Measurements from ENCODE around the gene APBA3. TPM values are rescaled to one million over a fixed set of nuclear protein-coding genes. Genes with fewer than 3 reads are reported as not detected.

The APBA3 gene
- 11.1 and 11.8 TPM in 2 replicates for total RNA-seq

GRCh38 chr19:3761382-3762129 is at the start of gene APBA3:
Gene APBA3, minus strand, starts transcription at chr19:3761692. Its CDS starts 1,428 bp downstream, at chr19:3760264.

GRCh38 chr19:3785938-3786824 is 24.7 kb upstream of the APBA3 start, which contains the start of gene MATK:
Gene MATK, minus strand, starts transcription at chr19:3786381. Its CDS starts 1,246 bp downstream, at chr19:3785135.

GRCh38 chr19:3771906-3772455 is 10.5 kb upstream of the APBA3 start, which contains the start of gene RAX2:
Gene RAX2, minus strand, starts transcription at chr19:3772228. Its CDS starts 486 bp downstream, at chr19:3771742.

GRCh38 chr19:3762501-3763459 is 1.3 kb upstream of the APBA3 start, which contains the start of gene MRPL54:
Gene MRPL54, plus strand, starts transcription at chr19:3762682. Its CDS starts 19 bp downstream, at chr19:3762701.

GRCh38 chr19:3708207-3708931 is 53.1 kb downstream of the APBA3 start, which contains the start of gene TJP3:
Gene TJP3, plus strand, starts transcription at chr19:3708384. Its CDS starts 20,049 bp downstream, at chr19:3728433.

Small RNA genes lying within 50 kb of the gene (small RNA-seq; reads per million reads assigned to genes)
- gene AC005777.1, result not detected

Other genes with a start within 250 kb of the APBA3 start
- gene TEKTIP1, start 222.5 kb downstream of the APBA3 start, total RNA-seq, result not detected in 2 replicates
- 54.0 and 56.0 TPM in 2 replicates for gene MFSD12, start 204.1 kb downstream of the APBA3 start, total RNA-seq
- 58.1 and 67.1 TPM in 2 replicates for gene HMG20B, start 188.7 kb downstream of the APBA3 start, total RNA-seq
- not detected in 2 replicates for gene GIPC3, start 176.2 kb downstream of the APBA3 start, total RNA-seq
- 4.7 and 5.0 TPM in 2 replicates for gene TBXA2R, start 154.8 kb downstream of the APBA3 start, total RNA-seq
- gene CACTIN, start 134.9 kb downstream of the APBA3 start, total RNA-seq, result 14.7 and 17.4 TPM in 2 replicates
- 21.0 and 24.4 TPM in 2 replicates for gene PIP5K1C, start 61.2 kb downstream of the APBA3 start, total RNA-seq
- not detected in 2 replicates for gene TJP3, start 53.3 kb downstream of the APBA3 start, total RNA-seq
- 38.4 and 39.2 TPM in 2 replicates for gene MRPL54, start 990 bp upstream of the APBA3 start, total RNA-seq
- gene RAX2, start 10.5 kb upstream of the APBA3 start, total RNA-seq, result not detected in 2 replicates
- 0.39 and 0.65 TPM in 2 replicates for gene MATK, start 24.7 kb upstream of the APBA3 start, total RNA-seq
- gene ZFR2, start 107.3 kb upstream of the APBA3 start, total RNA-seq, result not detected in 2 replicates
- gene ATCAY, start 119.0 kb upstream of the APBA3 start, total RNA-seq, result under 0.01 and 0.32 TPM in 2 replicates
- not detected in 2 replicates for gene NMRK2, start 171.4 kb upstream of the APBA3 start, total RNA-seq
- gene DAPK3, start 209.4 kb upstream of the APBA3 start, total RNA-seq, result 77.7 and 81.7 TPM in 2 replicates
- 1,978 and 3,029 TPM in 2 replicates for gene EEF2, start 223.8 kb upstream of the APBA3 start, total RNA-seq
- gene PIAS4, start 246.0 kb upstream of the APBA3 start, total RNA-seq, result 14.6 and 20.0 TPM in 2 replicates